GM23248 (cell line): ENCODE measurements around the gene MACROD2.

Experiments
- EZH2 ChIP-seq: fragments of 200-600 bp; sonication (generic); IDR thresholded peaks from 2 replicates; pipeline ENCODE4 v1.6.1; 2018; ENCODE audit warnings: antibody characterized with exemption, mild to moderate bottlenecking; ENCODE audit not compliant: insufficient read depth, poor library complexity, severe bottlenecking
- EZH2phosphoT487 ChIP-seq: fragments of 200-600 bp; sonication (generic); IDR thresholded peaks from 2 replicates; pipeline ENCODE4 v1.6.1; 2018; ENCODE audit warnings: antibody characterized with exemption, moderate library complexity, mild to moderate bottlenecking, low read depth; ENCODE audit not compliant: insufficient read depth

- TF ChIP-seq EZH2phosphoT487, result no peak
- no peak for TF ChIP-seq EZH2
These were observed 1880.1 kb downstream of the MACROD2 start for GRCh38 chr20:15875446-15875845.
